Measurements from ENCODE around the gene CDK6.
A peak's percentile ranks its signal among the peaks of the same experiment; 100 is the strongest.

The CDK6 gene

DNA sequence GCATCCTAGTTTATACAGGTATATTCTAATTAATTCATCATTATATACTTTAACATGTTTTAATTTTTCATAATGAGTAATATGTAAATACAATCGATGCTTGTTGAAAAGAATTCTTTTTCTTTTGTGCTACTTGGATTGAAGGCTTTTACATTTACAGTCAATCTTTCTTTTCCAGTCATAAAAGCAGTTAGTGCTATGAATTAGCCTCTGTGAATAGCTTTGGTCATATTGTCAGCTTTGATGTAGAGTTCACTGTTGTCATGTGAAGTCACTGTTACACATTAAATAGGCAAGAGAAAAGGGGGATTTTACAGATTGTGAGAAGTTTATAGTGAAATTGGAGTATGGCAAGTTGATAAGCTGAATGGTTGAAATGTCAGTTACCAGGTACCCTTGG is 142.9 kb downstream of the CDK6 start:
- H3K27me3 ChIP-seq (ENCODE audit: control insufficient read depth, insufficient read depth, low read length): no peaks in the 10 kb centered on the region
- H3K79me2 ChIP-seq: peaks cover 37% of the 10 kb centered on the region
- peaks cover 5% of the 10 kb centered on the region for H3K4me1 ChIP-seq
- no peak overlapping the region for H3K27ac ChIP-seq
- H3K9ac ChIP-seq: no peak overlapping the region
- H3K9me3 ChIP-seq (ENCODE audit: control insufficient read depth, low read length): no peaks in the 10 kb centered on the region
- H3K4me3 ChIP-seq (ENCODE audit: low read depth, low read length): no peak overlapping the region
- H3K36me3 ChIP-seq (ENCODE audit: control insufficient read depth, insufficient read depth, low read length): no peaks in the 10 kb centered on the region
- no peak overlapping the region for H2AFZ ChIP-seq
- H3K4me2 ChIP-seq (ENCODE audit: low read length): no peak overlapping the region
- TF ChIP-seq, protein P1, sequence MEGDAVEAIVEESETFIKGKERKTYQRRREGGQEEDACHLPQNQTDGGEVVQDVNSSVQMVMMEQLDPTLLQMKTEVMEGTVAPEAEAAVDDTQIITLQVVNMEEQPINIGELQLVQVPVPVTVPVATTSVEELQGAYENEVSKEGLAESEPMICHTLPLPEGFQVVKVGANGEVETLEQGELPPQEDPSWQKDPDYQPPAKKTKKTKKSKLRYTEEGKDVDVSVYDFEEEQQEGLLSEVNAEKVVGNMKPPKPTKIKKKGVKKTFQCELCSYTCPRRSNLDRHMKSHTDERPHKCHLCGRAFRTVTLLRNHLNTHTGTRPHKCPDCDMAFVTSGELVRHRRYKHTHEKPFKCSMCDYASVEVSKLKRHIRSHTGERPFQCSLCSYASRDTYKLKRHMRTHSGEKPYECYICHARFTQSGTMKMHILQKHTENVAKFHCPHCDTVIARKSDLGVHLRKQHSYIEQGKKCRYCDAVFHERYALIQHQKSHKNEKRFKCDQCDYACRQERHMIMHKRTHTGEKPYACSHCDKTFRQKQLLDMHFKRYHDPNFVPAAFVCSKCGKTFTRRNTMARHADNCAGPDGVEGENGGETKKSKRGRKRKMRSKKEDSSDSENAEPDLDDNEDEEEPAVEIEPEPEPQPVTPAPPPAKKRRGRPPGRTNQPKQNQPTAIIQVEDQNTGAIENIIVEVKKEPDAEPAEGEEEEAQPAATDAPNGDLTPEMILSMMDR (IDR thresholded peaks at IDR 0.05): no peak

DNA sequence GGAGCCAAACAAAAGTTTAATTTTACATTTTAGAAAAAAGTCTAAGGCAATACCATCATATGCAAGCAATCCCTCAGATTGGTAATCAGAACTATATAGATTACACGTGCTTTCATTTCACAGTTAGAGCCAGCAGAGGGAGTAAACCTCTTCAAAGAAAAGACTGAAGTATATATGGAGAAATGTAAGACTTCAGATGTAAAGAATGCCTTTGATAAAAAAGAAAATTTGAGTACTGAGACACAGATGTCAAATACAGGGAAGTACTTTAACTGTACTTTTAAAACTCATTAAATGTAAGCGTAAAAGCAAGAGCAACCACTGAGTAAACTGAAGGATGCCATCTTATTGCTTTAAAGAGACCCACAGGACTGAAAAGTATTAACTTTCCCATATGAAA is 144.8 kb downstream of the CDK6 start:
- no peak overlapping the region for H3K4me3 ChIP-seq (ENCODE audit: low read depth, low read length)
- H3K79me2 ChIP-seq: peaks cover 37% of the 10 kb centered on the region
- H3K4me2 ChIP-seq (ENCODE audit: low read length): no peak overlapping the region
- no peak overlapping the region for H3K9ac ChIP-seq
- H2AFZ ChIP-seq: no peak overlapping the region
- H3K4me1 ChIP-seq: peaks cover 5% of the 10 kb centered on the region
- H3K36me3 ChIP-seq (ENCODE audit: control insufficient read depth, insufficient read depth, low read length): no peaks in the 10 kb centered on the region
- H3K27ac ChIP-seq: no peak overlapping the region
- H3K27me3 ChIP-seq (ENCODE audit: control insufficient read depth, insufficient read depth, low read length): no peaks in the 10 kb centered on the region
- TF ChIP-seq, protein P1 (IDR thresholded peaks at IDR 0.05): peak; percentile 47
- no peaks in the 10 kb centered on the region for H3K9me3 ChIP-seq (ENCODE audit: control insufficient read depth, low read length)

DNA sequence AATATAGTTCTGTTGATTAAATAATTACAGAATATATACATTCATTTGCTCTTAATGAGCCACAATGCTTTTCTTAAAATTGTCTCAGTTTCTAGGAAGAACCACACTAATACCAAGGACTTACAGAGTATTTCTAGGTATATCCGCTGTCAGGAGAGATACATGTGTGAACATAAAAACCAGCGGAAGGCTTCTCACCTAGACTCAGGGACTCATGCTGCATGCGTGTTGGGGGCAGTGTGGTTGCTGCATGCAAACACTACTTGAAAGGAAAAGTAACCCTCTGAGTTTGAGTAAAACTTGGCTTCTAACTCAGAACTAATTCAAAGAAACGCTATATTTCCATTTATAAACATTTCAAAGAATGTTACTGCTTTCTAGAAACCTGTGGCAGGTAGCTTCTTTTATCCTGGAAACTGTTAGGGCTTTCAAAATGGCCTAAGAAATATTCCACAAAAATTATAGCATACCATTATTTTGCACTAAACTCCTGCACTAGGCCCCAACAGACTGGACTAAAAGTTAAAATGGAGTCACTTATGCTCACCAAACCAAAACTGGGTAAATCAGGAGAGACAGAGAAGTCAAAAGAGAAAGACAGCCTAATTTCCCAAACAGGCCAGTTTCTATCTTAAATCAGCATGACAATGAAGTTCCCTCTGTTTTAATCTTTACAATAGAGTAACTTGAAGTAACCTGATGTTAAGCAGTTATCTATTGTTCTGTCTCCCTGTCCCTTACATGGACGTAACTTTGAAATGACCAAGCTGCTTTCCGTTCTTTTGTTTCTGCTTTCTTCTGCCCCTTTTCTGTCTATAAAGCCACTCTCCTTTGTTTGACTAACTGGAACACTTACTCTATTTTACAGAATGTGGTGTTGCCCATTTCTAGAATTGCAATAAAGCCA is 151.0 kb downstream of the CDK6 start:
- H3K27me3 ChIP-seq (ENCODE audit: control insufficient read depth, insufficient read depth, low read length): no peaks in the 10 kb centered on the region
- no peaks in the 10 kb centered on the region for H3K9me3 ChIP-seq (ENCODE audit: control insufficient read depth, low read length)
- no peak overlapping the region for H2AFZ ChIP-seq
- peaks cover 29% of the 10 kb centered on the region for H3K4me1 ChIP-seq
- H3K79me2 ChIP-seq: peaks cover 11% of the 10 kb centered on the region
- no peaks in the 10 kb centered on the region for H3K36me3 ChIP-seq (ENCODE audit: control insufficient read depth, insufficient read depth, low read length)
- TF ChIP-seq, protein P1 (IDR thresholded peaks at IDR 0.05): no peak
- no peak overlapping the region for H3K4me2 ChIP-seq (ENCODE audit: low read length)
- H3K27ac ChIP-seq: no peak overlapping the region
- no peak overlapping the region for H3K9ac ChIP-seq
- no peak overlapping the region for H3K4me3 ChIP-seq (ENCODE audit: low read depth, low read length)

DNA sequence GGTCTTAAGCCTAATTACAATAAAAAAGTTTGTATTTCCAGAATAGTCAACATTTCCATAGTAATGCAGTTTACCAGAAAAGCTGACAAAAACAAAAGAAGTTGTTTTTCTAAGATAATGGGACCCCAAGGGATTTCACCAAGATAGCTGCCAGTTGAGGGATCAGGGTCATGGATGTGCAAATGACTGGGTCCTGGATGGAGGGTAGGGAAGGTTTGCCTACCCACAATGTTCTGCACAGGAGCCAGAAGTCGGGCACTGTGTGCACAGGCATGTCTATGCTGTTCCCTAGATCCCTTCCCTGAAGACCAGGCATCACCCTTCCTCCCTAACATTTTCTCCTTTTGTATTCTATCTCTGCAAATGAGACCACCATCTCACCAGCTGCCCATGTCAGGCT is 152.1 kb downstream of the CDK6 start:
- Histone ChIP-seq H2AFZ (no peak overlapping the region), H3K79me2 (peaks cover 2% of the 10 kb centered on the region), H3K27ac (peak overlapping the region; percentile 50), H3K4me1 (peaks cover 29% of the 10 kb centered on the region), H3K36me3 (ENCODE audit: control insufficient read depth, insufficient read depth, low read length) (no peaks in the 10 kb centered on the region), H3K27me3 (ENCODE audit: control insufficient read depth, insufficient read depth, low read length) (no peaks in the 10 kb centered on the region), H3K9ac (no peak overlapping the region), H3K4me2 (ENCODE audit: low read length) (no peak overlapping the region), H3K4me3 (ENCODE audit: low read depth, low read length) (no peak overlapping the region), H3K9me3 (ENCODE audit: control insufficient read depth, low read length) (no peaks in the 10 kb centered on the region)
- TF ChIP-seq, protein P1 (IDR thresholded peaks at IDR 0.05): no peak
